Aorta (tissue), 5 donors: ENCODE results near the gene WDR76. TPM values are rescaled to one million over a fixed set of nuclear protein-coding genes. Genes with fewer than 3 reads are reported as not detected.

Experiments
- ATAC-seq: fragments of 200-7000 bp; cut with Tn5 transposase; one replicate; pipeline ENCODE4 v1.9.1; 2022; ENCODE audit warnings: moderate library complexity; ENCODE audit not compliant: low FRiP score
- DNase-seq, 2 donors: peaks; one replicate each; pipeline ENCODE4 v3.0.0-alpha.2; 2020
- H3K27ac ChIP-seq, 2 donors: one replicate each; pipeline ENCODE4 v1.5.1; 2013; ENCODE audit warnings: low read length in 2 of 2, mild to moderate bottlenecking in 2 of 2, moderate library complexity in 2 of 2, control low read depth in 1 of 2, inconsistent platforms in 1 of 2, low read depth in 1 of 2
- H3K27me3 ChIP-seq, 2 donors: one replicate each; pipeline ENCODE4 v1.6.1; 2013; ENCODE audit warnings: control low read depth in 1 of 2, low read length in 1 of 2, mild to moderate bottlenecking in 1 of 2, moderate library complexity in 1 of 2; ENCODE audit not compliant: insufficient read depth in 2 of 2, control insufficient read depth in 1 of 2
- H3K36me3 ChIP-seq, 2 donors: one replicate each; pipeline ENCODE4 v1.6.1; 2013; ENCODE audit warnings: control low read depth in 1 of 2, low read length in 1 of 2, mild to moderate bottlenecking in 1 of 2; ENCODE audit not compliant: insufficient read depth in 2 of 2, control insufficient read depth in 1 of 2
- H3K4me1 ChIP-seq, 2 donors: one replicate each; pipeline ENCODE4 v1.6.1; 2013; ENCODE audit warnings: low read length in 2 of 2, control low read depth in 1 of 2, mild to moderate bottlenecking in 1 of 2, moderate library complexity in 1 of 2; ENCODE audit not compliant: insufficient read depth in 2 of 2, control insufficient read depth in 1 of 2
- H3K4me3 ChIP-seq, 2 donors: one replicate each; pipeline ENCODE4 v1.5.1; 2013; ENCODE audit warnings: low read length in 2 of 2, control low read depth in 1 of 2, mild to moderate bottlenecking in 1 of 2
- H3K9me3 ChIP-seq: one replicate; pipeline ENCODE4 v1.6.1; 2013; ENCODE audit warnings: mild to moderate bottlenecking, low read length; ENCODE audit not compliant: control insufficient read depth
- WGBS, 2 donors: extraction: QIAGEN DNeasy Blood & Tissue Kit; methylation state at CpG; one replicate each; pipeline ENCODE4 v1.1.7; 2013; 5-methylcytosine and 5-hydroxymethylcytosine counted together
- intact Hi-C, 2 donors: fragments of 100-400 bp; cut with DNase I; formaldehyde crosslinking; loops; one replicate each; pipeline versions ENCODE4 v1.14.2 to v1.15.0; 2022
- polyA plus RNA-seq, 2 donors: library from polyadenylated mRNA; stranded (reverse); fragments of 200-250 nt; gene quantifications; one replicate each; pipeline ENCODE4 v1.2.3, GENCODE V29; 2013
- total RNA-seq, 2 donors: library from RNA; stranded (reverse); fragmentation: NEBNext Ultra II Directional; extraction: Animal tissue kit (Norgen Biotek cat#: 25700); gene quantifications; one replicate each; pipeline ENCODE4 v1.2.1, GENCODE V29; 2021
- donor health status: healthy with polysubstance abuse.
- donor health status: Bipolar disorder and iron deficiency.
- donor health status: DM: no; HTN: no; CAD: no.
- donor health status: DM: no; HTN: no; CAD: no.
- donor health status: DM: yes; HTN: yes; CAD: no.

WDR76 gene
- total and polyA plus RNA-seq, 4 donors, result 1.9 to 6.5 (median 4.1) TPM

DNA sequence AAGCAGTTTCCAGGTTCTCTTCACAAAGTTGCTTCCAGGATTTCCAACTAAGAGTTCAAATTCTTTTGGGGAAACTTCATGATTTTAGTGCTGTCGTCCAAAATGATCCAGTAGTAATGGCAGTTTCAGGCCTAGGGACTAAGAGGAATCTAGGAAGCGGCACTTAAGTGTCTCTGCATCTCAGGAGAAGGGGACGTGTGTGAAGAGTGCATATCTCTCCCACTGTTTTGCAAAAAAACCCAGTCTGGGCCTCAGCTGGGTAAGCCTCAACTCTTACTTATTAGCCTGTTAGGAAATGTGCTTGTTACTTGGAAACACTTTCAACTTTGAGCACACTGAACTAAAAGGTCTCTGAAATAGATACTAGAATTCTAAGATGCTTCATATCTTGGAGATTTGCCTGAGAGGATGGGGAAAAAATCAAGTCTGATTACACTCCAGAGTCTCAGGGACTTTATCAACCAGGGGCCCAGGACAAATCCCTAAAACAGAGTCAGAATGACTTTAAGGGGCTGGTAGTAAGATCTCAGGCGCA lies 81.8 kb downstream of the WDR76 start:
- Histone ChIP-seq H3K4me3 (no peak overlapping the region), H3K27ac (no peak overlapping the region), H3K27me3 (no peaks in the 10 kb centered on the region), H3K9me3 (no peaks in the 10 kb centered on the region), H3K36me3 (no peaks in the 10 kb centered on the region), H3K4me1 (peaks cover 1 to 2% of the 10 kb centered on the region in 2 donors)
- WGBS, 2 donors, result 70 to 75% methylated on average over 4 of the region's 4 CpGs
- intact Hi-C loops, result loop anchor here (10.0 kb wide), 2 partner anchors 226 to 306 kb away; no protein-coding TSS in a partner anchor
- DNase-seq (no peak), ATAC-seq (no peak)

DNA sequence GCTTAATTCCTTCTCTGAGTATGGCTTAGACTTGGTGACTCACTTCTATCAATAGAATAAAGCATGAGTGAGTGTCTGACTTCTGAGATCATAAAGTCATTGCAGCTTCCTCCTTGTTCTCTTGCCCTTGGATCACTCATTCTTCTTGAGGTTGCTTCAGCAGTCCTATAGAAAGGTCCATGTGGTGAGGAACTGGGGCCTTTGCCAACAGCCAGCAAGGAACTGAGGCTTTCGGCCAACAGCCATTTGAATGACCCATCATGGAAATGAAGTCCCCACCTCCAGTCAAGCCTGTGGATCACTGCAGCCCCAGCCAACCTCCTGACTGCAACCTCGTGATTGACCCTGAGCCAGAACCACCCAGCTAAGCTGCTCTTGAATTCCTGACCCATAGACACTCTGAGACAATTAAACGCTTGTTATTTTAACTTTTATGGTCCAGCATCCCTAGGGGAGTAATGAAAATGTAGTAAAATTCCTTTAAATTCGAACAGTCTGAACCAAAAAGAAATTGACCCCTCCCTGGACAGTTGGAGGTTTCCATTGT lies 84.5 kb downstream of the WDR76 start:
- intact Hi-C loops, result no loop called here
- Histone ChIP-seq H3K9me3 (no peaks in the 10 kb centered on the region), H3K27ac (no peak overlapping the region), H3K27me3 (no peaks in the 10 kb centered on the region), H3K4me1 (peaks cover 4 to 7% of the 10 kb centered on the region in 2 donors), H3K4me3 (no peak overlapping the region), H3K36me3 (no peaks in the 10 kb centered on the region)
- DNase-seq, result peak in 1 of 2 donors; percentile 61
- WGBS, 2 donors, result 43 to 45% methylated on average over 4 of the region's 4 CpGs
- ATAC-seq, result no peak

DNA sequence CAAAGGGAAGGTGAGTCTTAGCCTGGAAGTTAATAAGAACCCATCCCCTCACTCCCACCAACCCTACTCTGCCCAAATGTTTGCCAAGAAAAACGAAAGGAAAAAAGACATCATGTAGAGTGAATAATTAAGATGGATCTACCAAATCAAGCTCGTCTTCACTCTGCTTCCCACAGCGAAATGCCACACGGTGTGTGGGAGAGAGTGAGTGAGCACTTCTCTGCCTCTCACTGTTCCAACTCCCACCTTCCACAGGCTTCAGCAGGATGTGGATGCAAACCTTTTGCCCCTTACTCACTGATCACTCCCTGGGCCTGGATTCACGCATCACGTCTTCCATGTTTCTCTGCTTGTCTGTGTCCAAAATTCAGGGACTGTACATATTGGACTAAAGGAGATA lies 85.4 kb downstream of the WDR76 start:
- no peaks in the 10 kb centered on the region for H3K9me3 ChIP-seq
- H3K27me3 ChIP-seq, result no peaks in the 10 kb centered on the region
- H3K4me3 ChIP-seq, result no peak overlapping the region
- H3K36me3 ChIP-seq, result no peaks in the 10 kb centered on the region
- DNase-seq (no peak), ATAC-seq (no peak)
- intact Hi-C loops, result no loop called here
- no peak overlapping the region for H3K27ac ChIP-seq
- peaks cover 4 to 7% of the 10 kb centered on the region in 2 donors for H3K4me1 ChIP-seq
- WGBS, 2 donors, result 94 to 95% methylated on average over 6 of the region's 6 CpGs

DNA sequence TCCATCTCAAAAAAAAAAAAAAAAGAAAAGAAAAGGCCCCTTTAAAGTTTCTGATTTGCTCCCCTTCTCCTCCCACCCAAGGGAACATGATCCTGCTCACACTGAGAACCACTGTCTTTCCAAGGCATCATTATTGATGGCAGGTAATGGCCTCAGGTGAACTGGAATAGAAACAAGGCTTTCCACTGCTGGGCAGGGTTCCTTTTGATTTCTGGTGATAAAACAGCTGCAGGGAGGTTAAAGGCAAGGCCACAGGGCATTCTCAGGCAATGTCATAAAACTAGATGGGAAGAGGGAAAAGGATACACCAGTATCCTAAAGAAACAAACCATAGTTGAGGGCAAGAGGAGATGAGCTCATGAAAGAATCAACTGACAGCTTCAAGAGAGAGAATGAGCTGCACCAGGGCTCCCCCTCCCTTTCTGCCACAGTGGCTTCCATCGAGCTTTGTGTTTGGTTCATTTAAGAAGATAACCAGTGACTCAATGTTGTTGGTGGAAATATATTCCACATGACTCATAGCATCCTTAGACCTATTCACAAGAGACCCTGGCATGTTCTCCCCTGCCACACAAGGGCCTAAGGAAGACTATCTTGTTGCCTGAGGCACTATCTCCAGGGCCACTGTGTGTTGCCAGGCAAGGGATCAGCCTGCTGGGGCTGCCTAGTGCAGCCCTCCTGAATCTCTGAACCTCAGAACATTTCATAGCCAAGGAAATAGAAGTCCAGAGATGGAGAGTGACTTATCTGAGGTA lies 86.4 kb downstream of the WDR76 start:
- no peaks in the 10 kb centered on the region for H3K36me3 ChIP-seq
- 3 to 8% methylated on average over 1 of the region's 1 CpG for WGBS, 2 donors
- H3K9me3 ChIP-seq, result no peaks in the 10 kb centered on the region
- peak; percentile 83 for ATAC-seq
- DNase-seq, result peak in 1 of 2 donors; percentile 59
- intact Hi-C loops, result no loop called here
- peak overlapping the region in 1 of 2 donors; percentile 79 for H3K27ac ChIP-seq
- no peak overlapping the region for H3K4me3 ChIP-seq
- peaks cover 4 to 7% of the 10 kb centered on the region in 2 donors for H3K4me1 ChIP-seq
- H3K27me3 ChIP-seq, result no peaks in the 10 kb centered on the region

DNA sequence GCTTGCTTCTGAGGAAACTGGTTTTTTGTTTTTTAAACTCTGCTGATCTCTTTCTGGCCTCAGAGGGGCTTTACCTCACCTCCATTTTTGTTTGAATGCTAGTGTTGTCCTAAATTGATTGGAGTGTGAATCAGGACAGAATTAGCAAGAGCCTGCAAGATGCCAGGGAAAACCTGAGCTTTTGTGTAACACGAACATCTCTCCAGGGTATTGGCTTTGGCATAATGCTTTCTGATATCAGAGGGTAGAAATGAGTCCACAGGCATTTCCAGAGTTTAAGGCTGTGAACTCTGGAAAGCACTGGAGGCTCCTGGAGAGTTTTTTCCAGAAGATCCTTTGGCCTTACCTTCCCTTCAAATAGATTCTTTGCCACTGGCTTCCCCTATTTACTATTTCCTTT lies 87.1 kb downstream of the WDR76 start:
- WGBS, 2 donors, result 3 to 9% methylated on average over 1 of the region's 1 CpG
- Histone ChIP-seq H3K27ac (peak overlapping the region in 1 of 2 donors; percentile 79), H3K36me3 (no peaks in the 10 kb centered on the region), H3K9me3 (no peaks in the 10 kb centered on the region), H3K4me1 (peaks cover 4 to 7% of the 10 kb centered on the region in 2 donors), H3K27me3 (no peaks in the 10 kb centered on the region), H3K4me3 (no peak overlapping the region)
- DNase-seq, result no peak
- intact Hi-C loops, result no loop called here
- no peak for ATAC-seq

DNA sequence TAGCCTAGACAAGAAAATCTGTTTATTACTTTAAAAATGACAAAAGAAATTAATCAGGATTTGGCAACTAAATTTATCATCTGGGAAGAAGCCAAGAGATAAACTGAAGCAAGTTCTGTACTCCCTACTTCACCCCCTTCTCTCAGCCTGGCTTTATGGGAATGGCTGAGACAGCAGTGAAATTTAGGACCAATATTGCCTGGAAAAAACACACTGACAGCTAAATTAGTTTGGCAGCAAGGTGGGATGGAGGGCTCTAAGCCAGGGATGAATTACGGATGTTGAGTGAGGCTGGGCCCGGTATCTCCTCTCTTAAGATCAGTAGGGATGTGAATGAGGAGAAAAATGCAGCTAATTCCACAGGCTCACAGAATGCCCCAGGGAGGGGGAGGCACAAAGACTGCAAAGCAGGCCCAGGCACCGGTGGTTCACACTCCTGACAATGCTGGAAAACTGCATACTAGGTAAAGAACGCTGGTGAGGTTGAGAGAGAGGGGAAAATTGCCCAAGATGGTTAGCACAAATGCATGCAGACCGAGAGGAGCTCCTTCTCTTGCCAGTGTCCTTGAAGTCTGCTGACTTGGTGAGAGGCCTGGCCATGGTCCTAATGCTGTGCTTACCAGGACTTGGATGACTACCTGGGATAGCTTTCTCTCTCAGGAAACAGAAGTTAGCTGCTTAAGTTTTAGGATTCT lies 89.0 kb downstream of the WDR76 start:
- H3K27ac ChIP-seq, result no peak overlapping the region
- ATAC-seq (no peak), DNase-seq (no peak)
- H3K36me3 ChIP-seq, result no peaks in the 10 kb centered on the region
- WGBS, 2 donors, result 57 to 61% methylated on average over 5 of the region's 5 CpGs
- no peak overlapping the region for H3K4me3 ChIP-seq
- H3K9me3 ChIP-seq, result no peaks in the 10 kb centered on the region
- peaks cover 6 to 7% of the 10 kb centered on the region in 2 donors for H3K4me1 ChIP-seq
- intact Hi-C loops, result no loop called here
- no peaks in the 10 kb centered on the region for H3K27me3 ChIP-seq

DNA sequence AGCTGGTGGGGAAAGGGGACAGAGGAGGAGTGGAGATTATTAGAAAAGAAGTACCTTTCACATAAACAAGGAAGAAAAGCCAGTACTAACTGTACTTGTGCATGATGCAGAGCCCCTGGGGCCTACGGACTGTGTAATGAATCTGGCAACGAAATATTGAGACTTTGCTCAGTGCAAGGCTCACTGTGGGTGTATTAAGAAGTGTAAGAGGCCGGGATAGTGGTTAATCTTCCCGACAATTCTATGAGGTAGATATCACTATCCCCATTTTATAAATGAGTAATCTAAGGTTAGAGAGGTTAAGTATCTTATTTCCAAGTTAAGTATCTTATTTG lies 89.5 kb downstream of the WDR76 start:
- no peak overlapping the region for H3K27ac ChIP-seq
- no peaks in the 10 kb centered on the region for H3K27me3 ChIP-seq
- DNase-seq (no peak), ATAC-seq (no peak)
- H3K9me3 ChIP-seq, result no peaks in the 10 kb centered on the region
- intact Hi-C loops, result no loop called here
- H3K4me3 ChIP-seq, result no peak overlapping the region
- no peaks in the 10 kb centered on the region for H3K36me3 ChIP-seq
- peaks cover 6 to 7% of the 10 kb centered on the region in 2 donors for H3K4me1 ChIP-seq
- WGBS, 2 donors, result 90 to 95% methylated on average over 4 of the region's 4 CpGs
